Esophagus (tissue), 2 donors: ENCODE results near the gene TMEM192. TPM values are rescaled to one million over a fixed set of nuclear protein-coding genes. Genes with fewer than 3 reads are reported as not detected.

ENCODE experiments used
- H3K27ac ChIP-seq, 2 donors: one replicate each; pipeline ENCODE4 v1.5.1; 2013; ENCODE audit warnings: low read depth in 2 of 2, mild to moderate bottlenecking in 2 of 2, inconsistent platforms in 1 of 2, low read length in 1 of 2, moderate library complexity in 1 of 2
- H3K27me3 ChIP-seq, 2 donors: one replicate each; pipeline ENCODE4 v1.6.1; 2013; ENCODE audit warnings: low read length in 2 of 2, control low read depth in 1 of 2, mild to moderate bottlenecking in 1 of 2; ENCODE audit not compliant: insufficient read depth in 2 of 2, control insufficient read depth in 1 of 2
- H3K36me3 ChIP-seq, 2 donors: one replicate each; pipeline ENCODE4 v1.6.1; 2013; ENCODE audit warnings: low read length in 1 of 2; ENCODE audit not compliant: control insufficient read depth in 2 of 2, insufficient read depth in 2 of 2
- H3K4me1 ChIP-seq, 2 donors: one replicate each; pipeline ENCODE4 v1.6.1; 2013; ENCODE audit warnings: low read length in 1 of 2; ENCODE audit not compliant: control insufficient read depth in 2 of 2, insufficient read depth in 2 of 2
- H3K4me3 ChIP-seq, 2 donors: one replicate each; pipeline ENCODE4 v1.5.1; 2013; ENCODE audit warnings: low read length in 2 of 2, mild to moderate bottlenecking in 2 of 2, low read depth in 1 of 2, moderate library complexity in 1 of 2
- H3K9me3 ChIP-seq, 2 donors: one replicate each; pipeline ENCODE4 v1.6.1; 2013; ENCODE audit warnings: mild to moderate bottlenecking in 2 of 2, low read depth in 1 of 2, low read length in 1 of 2, moderate library complexity in 1 of 2; ENCODE audit not compliant: control insufficient read depth in 2 of 2, insufficient read depth in 1 of 2
- WGBS, 2 donors: extraction: QIAGEN DNeasy Blood & Tissue Kit; methylation state at CpG; one replicate each; pipeline ENCODE4 v1.1.7; 2013; 5-methylcytosine and 5-hydroxymethylcytosine counted together
- polyA plus RNA-seq, 2 donors: library from polyadenylated mRNA; stranded (reverse); fragments of 200-250 nt; gene quantifications; one replicate each; pipeline ENCODE4 v1.2.3, GENCODE V29; 2013
- donor health status: healthy with polysubstance abuse.
- donor health status: Bipolar disorder and iron deficiency.

The TMEM192 gene
- polyA plus RNA-seq, result 1 to 10 TPM; 2.0 to 4.4 TPM

- peaks cover 0 to 3% of the 10 kb centered on the region in 2 donors for H3K4me1 ChIP-seq
- no peaks in the 10 kb centered on the region for H3K9me3 ChIP-seq
- H3K27ac ChIP-seq, result peak within 1 kb of the TSS; percentile 84 to 89
- H3K36me3 ChIP-seq, result no peaks in the 10 kb centered on the region
- H3K4me3 ChIP-seq, result peak within 1 kb of the TSS; percentile 85 to 97
- 0% methylated on average over 49 to 66 of the region's 66 CpGs for WGBS, 2 donors
- no peaks in the 10 kb centered on the region for H3K27me3 ChIP-seq
Observed at GRCh38 chr4:165112368-165113121, at the start of gene TMEM192. Gene TMEM192, minus strand, starts transcription at chr4:165112860. Its CDS starts 87 bp downstream, at chr4:165112773.

GRCh38 chr4:165158762-165159161 is 46.1 kb upstream of the TMEM192 start:
- no peak overlapping the region for H3K27ac ChIP-seq
- H3K27me3 ChIP-seq, result no peaks in the 10 kb centered on the region
- H3K4me3 ChIP-seq, result no peak overlapping the region
- no peaks in the 10 kb centered on the region for H3K9me3 ChIP-seq
- no peaks in the 10 kb centered on the region for H3K4me1 ChIP-seq
- no peaks in the 10 kb centered on the region for H3K36me3 ChIP-seq

GRCh38 chr4:165156906-165157305 is 44.2 kb upstream of the TMEM192 start:
- no peak overlapping the region for H3K4me3 ChIP-seq
- no peaks in the 10 kb centered on the region for H3K36me3 ChIP-seq
- no peaks in the 10 kb centered on the region for H3K4me1 ChIP-seq
- H3K9me3 ChIP-seq, result no peaks in the 10 kb centered on the region
- no peaks in the 10 kb centered on the region for H3K27me3 ChIP-seq
- WGBS, 2 donors, result 61 to 92% methylated on average over 2 of the region's 2 CpGs
- H3K27ac ChIP-seq, result no peak overlapping the region

- no peaks in the 10 kb centered on the region for H3K9me3 ChIP-seq
- no peaks in the 10 kb centered on the region for H3K4me1 ChIP-seq
- H3K4me3 ChIP-seq, result no peak overlapping the region
- no peak overlapping the region for H3K27ac ChIP-seq
- H3K36me3 ChIP-seq, result no peaks in the 10 kb centered on the region
- H3K27me3 ChIP-seq, result no peaks in the 10 kb centered on the region
Observed at GRCh38 chr4:165154482-165154881, 41.8 kb upstream of the TMEM192 start.

- Histone ChIP-seq H3K27ac (no peak overlapping the region), H3K4me1 (no peaks in the 10 kb centered on the region), H3K9me3 (no peaks in the 10 kb centered on the region), H3K27me3 (no peaks in the 10 kb centered on the region), H3K36me3 (no peaks in the 10 kb centered on the region), H3K4me3 (no peak overlapping the region)
- 19 to 33% methylated on average over 4 of the region's 4 CpGs for WGBS, 2 donors
Observed at GRCh38 chr4:165152527-165152926, 39.9 kb upstream of the TMEM192 start.

- Histone ChIP-seq H3K27me3 (no peaks in the 10 kb centered on the region), H3K9me3 (no peaks in the 10 kb centered on the region), H3K4me3 (no peak overlapping the region), H3K36me3 (no peaks in the 10 kb centered on the region), H3K27ac (no peak overlapping the region), H3K4me1 (no peaks in the 10 kb centered on the region)
Observed at GRCh38 chr4:165151734-165152133, 39.1 kb upstream of the TMEM192 start.

- Histone ChIP-seq H3K4me1 (no peaks in the 10 kb centered on the region), H3K4me3 (no peak overlapping the region), H3K27ac (no peak overlapping the region), H3K36me3 (no peaks in the 10 kb centered on the region), H3K9me3 (no peaks in the 10 kb centered on the region), H3K27me3 (no peaks in the 10 kb centered on the region)
- 74 to 89% methylated on average over 3 of the region's 3 CpGs for WGBS, 2 donors
Observed at GRCh38 chr4:165150545-165150944, 37.9 kb upstream of the TMEM192 start.

- Histone ChIP-seq H3K4me1 (no peaks in the 10 kb centered on the region), H3K36me3 (no peaks in the 10 kb centered on the region), H3K4me3 (no peak overlapping the region), H3K9me3 (no peaks in the 10 kb centered on the region), H3K27me3 (no peaks in the 10 kb centered on the region), H3K27ac (no peak overlapping the region)
- WGBS, 2 donors, result 85 to 87% methylated on average over 3 of the region's 3 CpGs
Observed at GRCh38 chr4:165138843-165139242, 26.2 kb upstream of the TMEM192 start.

GRCh38 chr4:165137205-165137604 is 24.5 kb upstream of the TMEM192 start:
- Histone ChIP-seq H3K36me3 (no peaks in the 10 kb centered on the region), H3K9me3 (no peaks in the 10 kb centered on the region), H3K27ac (no peak overlapping the region), H3K4me1 (no peaks in the 10 kb centered on the region), H3K27me3 (no peaks in the 10 kb centered on the region), H3K4me3 (no peak overlapping the region)

GRCh38 chr4:165136529-165136928 is 23.9 kb upstream of the TMEM192 start:
- no peaks in the 10 kb centered on the region for H3K4me1 ChIP-seq
- no peaks in the 10 kb centered on the region for H3K27me3 ChIP-seq
- H3K4me3 ChIP-seq, result no peak overlapping the region
- 86% methylated on average over 4 of the region's 4 CpGs for WGBS, 2 donors
- no peaks in the 10 kb centered on the region for H3K9me3 ChIP-seq
- no peaks in the 10 kb centered on the region for H3K36me3 ChIP-seq
- no peak overlapping the region for H3K27ac ChIP-seq
